Body of pancreas (tissue), 4 donors: ENCODE data around the gene ELOVL7. TPM values are rescaled to one million over a fixed set of nuclear protein-coding genes. Genes with fewer than 3 reads are reported as not detected.

ENCODE experiments used
- ATAC-seq: fragments of 150-250 bp; one replicate; pipeline ENCODE4 v1.9.1; 2016
- DNase-seq, 4 donors: peaks; one replicate each; pipeline ENCODE4 v3.0.0-alpha.2; 2019
- H3K27ac ChIP-seq, 4 donors: fragments of 200-600 bp; sonication (generic); 1 replicate in 3 of 4; 2 replicates in 1 of 4; pipeline versions ENCODE4 v1.5.1 to v1.6.1; 2016 to 2019; ENCODE audit warnings: mild to moderate bottlenecking in 1 of 4, mixed read lengths in 1 of 4, moderate library complexity in 1 of 4
- H3K27me3 ChIP-seq, 2 donors: fragments of 200-600 bp; sonication (generic); one replicate each; pipeline ENCODE4 v1.6.0; 2016; ENCODE audit warnings: mild to moderate bottlenecking in 1 of 2
- H3K36me3 ChIP-seq, 2 donors: fragments of 200-600 bp; sonication (generic); replicated peaks in 1 of 2; 2 replicates each; pipeline ENCODE4 v1.5.1; 2016; ENCODE audit warnings: low read depth in 2 of 2; ENCODE audit not compliant: insufficient read depth in 1 of 2
- H3K4me1 ChIP-seq: fragments of 200-600 bp; sonication (generic); one replicate; pipeline ENCODE4 v1.6.0; 2016
- H3K4me3 ChIP-seq, 2 donors: fragments of 200-600 bp; sonication (generic); 1 replicate in 1 of 2; 2 replicates in 1 of 2; pipeline ENCODE4 v1.5.1; 2016 to 2019
- H3K9me3 ChIP-seq, 3 donors: fragments of 200-600 bp; sonication (generic); 1 replicate in 2 of 3; 2 replicates in 1 of 3; pipeline ENCODE4 v1.5.1; 2016
- POLR2A ChIP-seq, 3 donors: fragments of 450-650 bp; IDR thresholded peaks; one replicate each; pipeline ENCODE4 v1.6.1; 2016; ENCODE audit warnings: antibody characterized with exemption in 3 of 3, mild to moderate bottlenecking in 2 of 3
- WGBS, 2 donors: methylation state at CpG; one replicate each; pipeline ENCODE4 v1.1.5; 2017; 5-methylcytosine and 5-hydroxymethylcytosine counted together
- intact Hi-C: fragments of 100-400 bp; cut with DNase I; formaldehyde crosslinking; loops from one replicate; pipeline ENCODE4 v1.15.1; 2023
- total RNA-seq, 2 donors: library from RNA; depleted of rRNA; stranded (reverse); fragments of >200 nt; gene quantifications; one replicate each; pipeline ENCODE4 v1.1.0, GENCODE V29; 2016
- TF ChIP-seq, protein P1 (sequence below), 7 experiments: fragments of 450-650 bp in 4 of 7; fragments of 200-600 bp in 3 of 7; sonication (generic) in 3 of 7; IDR thresholded peaks; one replicate each; pipeline ENCODE4 v1.5.1; 2016 to 2019; ENCODE audit warnings: antibody characterized with exemption in 7 of 7

The ELOVL7 gene
- total RNA-seq = 1 to 10 TPM; 2.6 to 7.5 TPM

DNA sequence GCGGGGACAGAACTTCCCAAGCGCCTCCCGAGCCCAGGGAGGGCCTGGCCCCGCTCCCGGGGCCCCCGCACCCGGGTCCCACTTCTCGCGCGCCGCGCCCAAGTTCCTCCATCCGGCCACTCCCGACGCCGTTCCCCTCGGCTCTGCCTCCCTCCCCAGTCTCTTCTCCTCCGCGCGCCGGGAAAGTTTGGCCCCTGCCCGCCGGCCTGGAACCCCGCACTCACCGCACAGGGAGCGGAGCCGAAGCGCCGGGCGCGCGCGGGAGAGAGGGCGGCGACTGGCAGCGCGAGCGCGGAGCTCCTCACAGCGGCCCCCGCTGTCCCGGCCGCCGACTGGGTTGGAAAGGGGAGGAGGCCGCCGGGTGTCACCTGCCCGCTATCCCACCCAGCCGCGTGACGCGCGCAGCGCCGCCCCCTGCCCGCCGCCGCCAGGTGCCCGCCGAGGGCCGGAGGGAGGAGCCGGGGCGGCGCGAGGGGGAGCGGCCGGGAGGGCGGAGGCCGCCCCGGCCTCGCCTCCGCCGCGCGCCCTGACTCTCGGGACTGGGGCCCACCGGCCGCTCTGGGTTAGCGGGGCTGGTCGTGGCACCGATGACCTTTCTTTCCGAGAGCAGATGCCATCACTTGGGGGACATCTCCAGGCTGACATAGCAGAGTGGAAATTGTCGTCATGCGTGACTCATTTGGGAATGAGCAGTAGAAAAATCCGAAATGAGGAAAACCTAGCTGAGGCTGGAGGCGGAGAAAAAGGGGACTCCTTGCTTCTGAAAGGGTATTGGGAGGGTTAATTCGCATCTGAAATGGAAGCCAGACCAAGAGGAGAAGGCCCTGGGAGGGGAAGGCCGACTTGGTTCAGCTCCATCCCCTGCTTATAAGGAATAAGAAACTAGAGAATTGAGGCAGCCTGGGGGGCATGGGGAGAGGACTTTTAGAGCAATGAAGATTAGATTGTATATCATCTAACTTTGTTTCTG lies at the start of gene ELOVL7:
TSS of gene ELOVL7 (minus strand) at position 334 of the 970 bp plus-strand sequence. CDS start 56,872 bp downstream, outside the sequence.
- no peaks in the 10 kb centered on the region for H3K27me3 ChIP-seq
- DNase-seq (peak; percentile 89 to 93 (median 90)), ATAC-seq (peak; percentile 97)
- H3K36me3 ChIP-seq = no peaks in the 10 kb centered on the region
- H3K27ac ChIP-seq = peak within 1 kb of the TSS; percentile 66 to 78 (median 73)
- 0 to 2% methylated on average over 7 to 53 of the region's 87 CpGs for WGBS, 2 donors
- H3K9me3 ChIP-seq = no peaks in the 10 kb centered on the region
- TF ChIP-seq POLR2A (IDR thresholded peaks at IDR 0.05) = peak; percentile 91 to 94 (median 93)
- TF ChIP-seq, protein P1, sequence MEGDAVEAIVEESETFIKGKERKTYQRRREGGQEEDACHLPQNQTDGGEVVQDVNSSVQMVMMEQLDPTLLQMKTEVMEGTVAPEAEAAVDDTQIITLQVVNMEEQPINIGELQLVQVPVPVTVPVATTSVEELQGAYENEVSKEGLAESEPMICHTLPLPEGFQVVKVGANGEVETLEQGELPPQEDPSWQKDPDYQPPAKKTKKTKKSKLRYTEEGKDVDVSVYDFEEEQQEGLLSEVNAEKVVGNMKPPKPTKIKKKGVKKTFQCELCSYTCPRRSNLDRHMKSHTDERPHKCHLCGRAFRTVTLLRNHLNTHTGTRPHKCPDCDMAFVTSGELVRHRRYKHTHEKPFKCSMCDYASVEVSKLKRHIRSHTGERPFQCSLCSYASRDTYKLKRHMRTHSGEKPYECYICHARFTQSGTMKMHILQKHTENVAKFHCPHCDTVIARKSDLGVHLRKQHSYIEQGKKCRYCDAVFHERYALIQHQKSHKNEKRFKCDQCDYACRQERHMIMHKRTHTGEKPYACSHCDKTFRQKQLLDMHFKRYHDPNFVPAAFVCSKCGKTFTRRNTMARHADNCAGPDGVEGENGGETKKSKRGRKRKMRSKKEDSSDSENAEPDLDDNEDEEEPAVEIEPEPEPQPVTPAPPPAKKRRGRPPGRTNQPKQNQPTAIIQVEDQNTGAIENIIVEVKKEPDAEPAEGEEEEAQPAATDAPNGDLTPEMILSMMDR (IDR thresholded peaks at IDR 0.05) = peak in 6 of 7 experiments; percentile 25 to 72 (median 46)
- peak within 1 kb of the TSS; percentile 90 to 100 for H3K4me3 ChIP-seq
- H3K4me1 ChIP-seq = peaks cover 15% of the 10 kb centered on the region
- intact Hi-C loops = no loop called here

DNA sequence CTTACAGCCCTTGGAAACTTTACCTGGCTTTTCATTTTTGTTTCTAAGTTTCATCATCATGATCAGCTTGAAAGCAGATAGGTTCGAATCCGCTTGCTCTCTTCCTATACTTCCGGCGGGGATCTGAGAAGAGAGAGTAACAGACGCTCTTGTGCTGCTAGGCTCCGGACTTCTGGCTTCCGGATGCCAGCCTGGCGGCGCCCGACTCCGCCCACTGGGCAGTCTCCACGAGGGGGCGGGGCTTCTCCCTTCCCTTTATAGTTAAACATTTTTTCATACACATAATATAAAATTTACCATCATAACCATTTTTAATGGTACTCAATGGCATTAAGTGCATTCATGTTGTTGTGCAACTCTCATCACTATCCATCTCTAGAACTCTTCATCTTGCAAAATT lies 49.5 kb upstream of the ELOVL7 start:
- no peak overlapping the region for H3K4me3 ChIP-seq
- H3K4me1 ChIP-seq = no peaks in the 10 kb centered on the region
- no peaks in the 10 kb centered on the region for H3K9me3 ChIP-seq
- no peak for ATAC-seq
- WGBS, 2 donors = 93 to 95% methylated on average over 13 of the region's 13 CpGs
- intact Hi-C loops = no loop called here
- no peak for TF ChIP-seq POLR2A (IDR thresholded peaks at IDR 0.05)
- TF ChIP-seq, protein P1 (IDR thresholded peaks at IDR 0.05) = no peak
- no peak for DNase-seq
- H3K27me3 ChIP-seq = no peaks in the 10 kb centered on the region
- H3K27ac ChIP-seq = no peak overlapping the region
- H3K36me3 ChIP-seq = no peaks in the 10 kb centered on the region

DNA sequence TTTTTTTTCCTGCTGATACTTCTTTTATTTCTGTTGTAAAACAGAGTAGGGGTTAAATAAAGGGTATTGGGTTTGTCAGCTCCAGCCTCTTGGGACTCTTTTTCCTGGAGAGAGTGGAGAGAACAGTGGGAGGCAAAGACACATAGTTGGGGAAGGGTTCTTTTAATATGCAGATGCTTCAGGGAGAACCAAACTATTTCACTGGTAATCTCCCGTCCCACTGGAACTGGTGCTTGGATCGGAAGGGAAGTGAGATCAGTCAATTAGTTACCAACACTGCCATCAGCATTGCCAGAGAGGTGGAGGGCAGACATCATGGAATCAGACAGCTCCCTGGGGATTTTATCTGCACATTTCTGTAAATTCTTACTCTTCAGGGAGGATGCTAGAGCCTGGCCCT lies 47.6 kb upstream of the ELOVL7 start:
- Histone ChIP-seq H3K9me3 (no peaks in the 10 kb centered on the region), H3K4me3 (no peak overlapping the region), H3K27ac (no peak overlapping the region), H3K27me3 (no peaks in the 10 kb centered on the region), H3K36me3 (no peaks in the 10 kb centered on the region), H3K4me1 (no peaks in the 10 kb centered on the region)
- intact Hi-C loops = no loop called here
- WGBS, 2 donors = 87 to 100% methylated on average over 2 of the region's 2 CpGs
- no peak for ATAC-seq
- TF ChIP-seq, protein P1 (IDR thresholded peaks at IDR 0.05) = no peak
- no peak for TF ChIP-seq POLR2A (IDR thresholded peaks at IDR 0.05)
- DNase-seq = no peak

DNA sequence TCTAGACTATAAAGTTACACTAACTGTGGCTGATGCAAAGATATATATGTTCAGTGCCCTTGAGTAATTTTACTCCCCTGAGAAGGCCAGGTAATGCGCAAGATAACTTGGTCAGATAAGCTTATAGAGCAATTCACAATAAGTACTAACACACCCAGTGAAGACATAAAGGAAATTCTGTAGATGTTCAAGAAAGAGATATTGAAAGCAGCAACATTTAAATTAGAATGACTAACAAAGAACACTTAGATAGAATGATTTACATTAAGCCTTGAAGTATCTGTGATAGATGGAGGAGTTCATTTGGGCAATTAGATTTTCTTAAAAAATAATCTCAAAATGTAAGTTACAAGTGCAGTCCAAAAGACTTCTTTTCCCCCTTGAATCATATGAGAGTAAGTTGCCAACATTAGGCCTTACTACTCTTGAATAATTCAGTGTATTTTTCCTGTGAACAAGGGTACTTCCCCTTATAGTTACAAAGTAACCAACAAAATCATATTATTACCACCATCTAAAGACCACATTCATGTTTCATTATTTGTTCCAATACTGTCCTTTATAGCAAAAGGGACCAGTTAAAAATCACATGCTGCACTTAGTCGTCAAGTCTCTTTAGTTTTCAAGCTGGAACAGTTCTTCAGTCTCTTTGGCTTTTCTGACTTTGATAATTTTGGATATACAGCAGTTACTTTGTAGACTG lies 44.4 kb upstream of the ELOVL7 start:
- WGBS, 2 donors = 89 to 93% methylated on average over 2 of the region's 2 CpGs
- intact Hi-C loops = no loop called here
- no peak for ATAC-seq

More for the DNA sequence above, 44.4 kb upstream of the ELOVL7 start:
- Histone ChIP-seq H3K4me3 (no peak overlapping the region), H3K9me3 (no peaks in the 10 kb centered on the region), H3K27ac (no peak overlapping the region), H3K27me3 (no peaks in the 10 kb centered on the region), H3K36me3 (no peaks in the 10 kb centered on the region), H3K4me1 (no peaks in the 10 kb centered on the region)
- TF ChIP-seq POLR2A (IDR thresholded peaks at IDR 0.05) = no peak
- TF ChIP-seq, protein P1 (IDR thresholded peaks at IDR 0.05) = no peak
- no peak for DNase-seq
